ENCODE data around the gene NDOR1.

NDOR1 gene

DNA sequence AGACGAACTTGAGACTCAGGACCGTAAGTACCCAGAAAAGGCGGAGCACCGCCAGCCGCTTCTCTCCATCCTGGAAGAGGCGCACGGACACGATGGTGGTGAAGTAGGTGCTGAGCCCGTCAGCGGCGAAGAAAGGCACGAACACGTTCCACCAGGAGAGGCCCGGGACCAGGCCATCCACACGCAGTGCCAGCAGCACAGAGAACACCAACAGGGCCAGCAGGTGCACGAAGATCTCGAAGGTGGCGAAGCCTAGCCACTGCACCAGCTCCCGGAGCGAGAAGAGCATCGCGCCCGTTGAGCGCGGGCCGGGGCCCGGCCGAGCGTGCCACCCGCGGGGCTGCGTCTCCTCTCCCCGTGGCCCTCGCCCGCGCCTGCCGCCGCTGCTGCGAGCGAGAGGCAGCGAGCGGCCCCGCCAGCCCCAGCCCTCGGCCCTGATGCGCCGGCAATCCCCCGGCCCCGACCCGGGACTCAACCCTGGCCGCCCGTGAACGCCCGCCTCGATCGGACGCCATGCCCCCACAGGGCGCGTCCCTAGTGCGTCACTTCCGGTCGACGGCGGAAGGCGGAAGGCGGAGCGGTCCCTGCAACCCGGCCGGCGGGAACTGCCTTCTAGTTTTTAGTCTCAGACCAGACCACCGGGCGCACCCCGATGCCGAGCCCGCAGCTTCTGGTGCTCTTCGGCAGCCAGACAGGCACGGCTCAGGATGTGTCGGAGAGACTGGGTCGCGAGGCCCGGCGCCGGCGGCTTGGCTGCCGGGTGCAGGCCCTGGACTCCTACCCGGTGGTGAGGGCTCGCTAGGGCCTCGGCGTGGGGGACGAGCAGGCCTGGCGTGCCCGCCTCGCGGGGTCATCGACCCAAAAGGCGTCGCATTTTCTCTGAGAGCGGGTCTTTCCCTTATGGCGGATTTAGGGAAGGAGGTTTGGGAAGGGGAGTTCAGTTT lies at the start of gene NDOR1, which contains the start of gene TMEM203:
TSS of gene NDOR1 (plus strand) at position 575 of the 944 bp plus-strand sequence. CDS start at position 653, 78 bp downstream.
TSS of gene TMEM203 (minus strand) at position 523 of the 944 bp plus-strand sequence. CDS start at position 289, 234 bp downstream.
- no peak for DNase-seq

DNA sequence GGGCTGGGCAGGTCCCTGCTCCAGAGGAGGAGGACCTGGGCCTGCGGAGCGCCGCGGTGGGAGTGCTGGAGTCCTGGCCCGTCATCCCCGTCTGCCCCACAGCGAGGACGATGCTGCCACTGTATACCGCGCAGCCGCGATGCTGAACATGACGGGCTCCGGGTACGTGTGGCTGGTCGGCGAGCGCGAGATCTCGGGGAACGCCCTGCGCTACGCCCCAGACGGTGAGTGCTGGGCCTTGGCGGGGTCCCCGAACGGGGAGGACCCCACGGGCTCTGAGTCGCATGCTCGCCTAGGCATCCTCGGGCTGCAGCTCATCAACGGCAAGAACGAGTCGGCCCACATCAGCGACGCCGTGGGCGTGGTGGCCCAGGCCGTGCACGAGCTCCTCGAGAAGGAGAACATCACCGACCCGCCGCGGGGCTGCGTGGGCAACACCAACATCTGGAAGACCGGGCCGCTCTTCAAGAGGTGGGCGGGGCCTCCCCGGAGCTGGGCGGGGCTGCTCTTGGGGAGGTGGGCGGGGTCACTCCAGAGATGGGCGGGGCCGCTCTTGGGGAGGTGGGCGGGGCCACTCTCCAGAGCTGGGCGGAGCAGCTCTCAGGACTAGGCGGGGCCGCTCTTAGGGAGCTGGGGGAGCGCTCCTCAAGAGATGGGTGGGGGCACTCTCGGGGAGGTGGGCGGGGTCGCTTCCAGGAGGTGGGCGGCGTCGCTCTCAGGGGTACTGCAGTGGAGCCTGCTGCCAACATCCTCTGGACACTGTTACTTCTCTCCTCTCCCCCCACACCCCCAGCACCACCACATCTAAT lies 48.7 kb upstream of the NDOR1 start:
- DNase-seq, result no peak

- DNase-seq, result no peak
These were observed 47.7 kb upstream of the NDOR1 start for GRCh38 chr9:137157618-137158415.

GRCh38 chr9:137158625-137159024 lies 46.9 kb upstream of the NDOR1 start:
- no peak for DNase-seq

DNA sequence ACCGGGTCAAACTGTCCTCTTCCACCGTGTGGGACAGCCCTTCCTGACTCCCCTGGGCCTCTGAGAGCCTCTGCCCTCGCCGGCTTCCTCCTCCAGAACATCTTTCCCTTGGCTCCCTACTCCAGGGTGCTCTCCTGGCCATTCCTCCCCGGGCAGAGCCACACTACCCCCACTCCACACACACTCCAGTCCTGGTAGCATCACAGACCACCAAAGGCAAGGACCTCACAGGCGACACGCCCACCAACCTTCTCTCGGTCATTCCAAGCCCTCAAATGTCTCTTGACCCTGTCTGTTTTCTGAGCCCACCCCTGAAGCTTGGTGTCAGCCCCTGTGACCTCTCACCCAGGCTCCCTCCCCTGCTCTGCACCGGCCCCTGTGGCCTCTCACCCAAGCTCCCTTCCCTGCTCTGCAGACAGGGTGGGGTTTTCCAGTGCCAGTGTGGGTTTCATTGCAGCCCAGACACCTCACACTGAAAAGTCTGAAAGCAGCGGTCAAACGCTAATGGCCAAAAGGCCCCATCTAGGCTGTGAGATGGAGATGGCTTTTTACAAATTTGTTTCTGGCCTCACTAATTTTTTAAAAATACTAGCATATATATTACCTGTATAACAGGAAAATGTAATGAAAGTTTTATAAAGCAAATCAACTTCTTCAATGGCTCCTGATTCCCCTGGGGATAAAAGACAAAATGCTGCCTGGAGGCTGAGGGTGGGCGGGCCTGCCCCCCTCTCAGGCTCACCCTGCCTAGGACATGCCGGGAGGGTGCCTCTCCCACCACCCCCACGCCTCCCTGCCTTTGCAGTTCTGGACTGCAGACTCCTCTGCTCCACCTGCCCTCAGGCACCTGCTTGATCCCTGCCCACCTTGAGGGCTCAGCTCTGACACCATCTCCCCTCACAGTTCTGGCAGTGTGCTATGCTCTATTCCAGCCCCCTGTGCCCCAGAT lies 46.1 kb upstream of the NDOR1 start:
- no peak for DNase-seq

- no peak for DNase-seq
These were observed 45.5 kb upstream of the NDOR1 start for GRCh38 chr9:137160054-137160425.

DNA sequence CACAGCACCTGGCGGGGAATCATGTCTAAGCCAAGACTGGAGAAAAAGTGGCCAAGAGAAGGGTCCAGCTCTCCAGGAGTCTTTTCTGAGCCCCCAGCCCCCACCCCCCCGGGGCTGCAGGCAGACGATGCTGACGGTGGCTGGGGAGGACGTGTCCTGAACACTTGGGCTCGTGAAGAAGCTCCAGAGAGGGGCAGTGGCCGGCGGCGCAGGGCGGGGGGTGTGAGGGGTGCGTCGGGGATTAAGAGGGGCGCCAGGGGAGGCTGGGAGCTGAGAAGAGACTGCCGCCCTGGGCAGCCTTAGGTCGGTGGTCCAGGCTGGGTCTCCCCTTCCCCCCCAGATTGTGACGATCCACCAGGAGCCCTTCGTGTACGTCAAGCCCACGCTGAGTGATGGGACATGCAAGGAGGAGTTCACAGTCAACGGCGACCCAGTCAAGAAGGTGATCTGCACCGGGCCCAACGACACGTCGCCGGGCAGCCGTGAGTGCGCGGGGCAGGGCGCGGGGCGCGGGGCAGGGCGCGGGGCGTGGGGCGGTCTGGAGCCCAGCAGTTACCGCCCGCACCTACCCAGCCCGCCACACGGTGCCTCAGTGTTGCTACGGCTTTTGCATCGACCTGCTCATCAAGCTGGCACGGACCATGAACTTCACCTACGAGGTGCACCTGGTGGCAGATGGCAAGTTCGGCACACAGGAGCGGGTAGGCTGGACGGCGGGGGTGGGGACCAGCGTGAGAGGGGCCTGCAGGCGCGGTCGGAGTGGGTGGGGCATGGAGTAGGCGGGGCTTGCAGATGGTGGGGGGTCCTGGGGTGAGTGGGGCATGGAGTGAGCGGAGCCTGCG lies 44.6 kb upstream of the NDOR1 start:
- no peak for DNase-seq

- no peak for DNase-seq
These were observed 43.7 kb upstream of the NDOR1 start for GRCh38 chr9:137161558-137162486.

- no peak for DNase-seq
These were observed 42.8 kb upstream of the NDOR1 start for GRCh38 chr9:137162505-137163364.

DNA sequence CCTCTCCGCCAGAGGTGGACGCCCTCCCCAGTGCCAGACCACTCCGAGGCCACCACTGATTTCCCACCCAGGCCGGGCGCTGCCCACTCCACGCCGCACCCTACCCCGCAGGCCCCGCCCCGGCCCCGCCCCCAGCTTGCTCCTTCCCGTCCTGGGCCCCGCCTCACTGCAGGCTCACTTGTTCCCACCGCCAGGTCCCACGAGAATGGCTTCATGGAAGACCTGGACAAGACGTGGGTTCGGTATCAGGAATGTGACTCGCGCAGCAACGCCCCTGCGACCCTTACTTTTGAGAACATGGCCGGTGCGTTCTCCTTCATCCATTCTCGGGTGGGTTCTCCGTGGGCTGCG lies 42.2 kb upstream of the NDOR1 start:
- no peak for DNase-seq

DNA sequence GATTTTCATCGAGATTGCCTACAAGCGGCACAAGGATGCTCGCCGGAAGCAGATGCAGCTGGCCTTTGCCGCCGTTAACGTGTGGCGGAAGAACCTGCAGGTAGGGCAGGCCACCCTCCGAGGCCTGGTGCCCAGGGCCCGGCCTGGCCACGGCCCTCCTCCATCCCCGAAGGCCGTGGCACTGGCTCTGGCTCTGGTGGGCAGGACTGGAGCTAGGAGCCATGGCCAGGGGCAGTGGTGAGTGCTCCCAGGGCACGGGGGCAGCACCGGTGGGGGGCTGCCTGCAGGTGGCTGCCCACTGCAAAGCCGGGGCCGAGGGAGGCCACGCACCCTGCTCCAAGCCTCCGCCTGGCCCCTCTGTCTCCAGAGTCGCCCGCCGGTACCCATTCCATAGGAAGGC lies 41.7 kb upstream of the NDOR1 start:
- DNase-seq, result no peak

DNA sequence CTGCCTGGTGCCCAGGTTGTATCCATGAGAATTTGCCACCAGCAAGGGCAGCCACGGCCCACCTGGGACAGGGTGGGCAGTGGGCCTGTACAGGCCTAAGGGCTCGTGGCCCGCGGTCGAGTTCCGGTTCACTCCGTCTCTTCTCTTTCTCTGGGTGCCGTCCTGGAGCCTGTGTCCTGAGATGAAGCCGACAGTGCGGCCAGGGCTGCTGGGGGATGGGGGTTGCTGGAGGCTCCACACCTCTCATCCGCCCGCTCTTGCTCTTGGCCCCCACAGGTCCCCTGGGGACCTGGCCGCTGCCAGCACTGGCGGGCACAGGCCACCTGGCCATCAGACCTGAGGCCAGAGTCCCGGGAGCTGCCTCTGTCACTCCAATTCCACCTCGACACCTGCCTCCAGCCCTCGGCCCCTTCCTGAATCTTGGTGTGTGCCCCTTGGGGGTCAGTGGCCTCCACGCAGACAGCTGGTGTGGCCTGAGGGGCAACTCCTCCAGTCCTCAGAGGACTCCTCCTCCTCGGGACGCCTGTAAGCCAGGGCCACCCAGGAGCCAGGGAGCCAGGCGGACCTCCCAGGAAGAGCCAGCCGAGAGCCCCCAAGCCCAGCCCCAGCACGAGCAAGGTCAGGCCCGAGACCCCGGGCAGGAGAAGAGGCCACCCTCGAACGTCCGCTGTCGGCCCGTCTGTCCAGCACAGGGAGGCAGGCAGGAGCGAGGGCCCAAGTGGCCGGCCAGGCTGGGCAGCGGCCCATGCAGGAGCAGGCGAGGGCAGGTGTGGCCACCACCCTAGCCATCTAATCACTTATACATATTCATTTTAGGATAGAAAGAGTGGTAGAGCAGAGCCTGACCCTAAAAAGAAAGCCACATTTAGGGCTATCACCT lies 40.9 kb upstream of the NDOR1 start:
- no peak for DNase-seq

DNA sequence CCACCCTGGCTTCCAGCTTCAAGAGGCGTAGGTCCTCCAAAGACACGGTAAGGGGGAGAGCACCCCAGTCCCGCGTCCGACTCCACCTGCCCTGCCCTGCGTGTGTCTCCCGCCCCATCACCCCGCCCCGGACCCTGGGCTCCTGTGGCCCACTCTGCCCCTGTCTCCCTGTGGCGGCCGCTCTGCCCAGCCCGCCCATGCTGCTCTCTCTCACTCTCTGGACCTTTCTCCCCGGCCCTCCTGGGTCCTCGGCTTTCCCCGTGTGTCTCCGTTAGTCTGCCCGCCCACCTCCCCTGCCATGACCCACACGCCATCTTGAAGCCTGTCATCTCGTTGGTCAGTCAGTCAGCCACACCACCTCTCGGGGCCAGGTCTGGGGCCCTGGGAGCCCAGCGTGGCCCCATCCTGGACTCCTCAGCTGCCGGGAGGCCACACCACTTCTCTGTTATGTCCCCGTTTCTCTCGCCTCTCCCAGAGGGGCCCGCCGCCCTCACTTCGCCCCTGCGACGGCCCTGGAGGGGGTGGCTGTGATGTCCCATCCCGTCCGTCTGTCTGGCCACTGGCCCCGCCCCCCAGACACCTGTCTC lies 40.2 kb upstream of the NDOR1 start:
- no peak for DNase-seq

DNA sequence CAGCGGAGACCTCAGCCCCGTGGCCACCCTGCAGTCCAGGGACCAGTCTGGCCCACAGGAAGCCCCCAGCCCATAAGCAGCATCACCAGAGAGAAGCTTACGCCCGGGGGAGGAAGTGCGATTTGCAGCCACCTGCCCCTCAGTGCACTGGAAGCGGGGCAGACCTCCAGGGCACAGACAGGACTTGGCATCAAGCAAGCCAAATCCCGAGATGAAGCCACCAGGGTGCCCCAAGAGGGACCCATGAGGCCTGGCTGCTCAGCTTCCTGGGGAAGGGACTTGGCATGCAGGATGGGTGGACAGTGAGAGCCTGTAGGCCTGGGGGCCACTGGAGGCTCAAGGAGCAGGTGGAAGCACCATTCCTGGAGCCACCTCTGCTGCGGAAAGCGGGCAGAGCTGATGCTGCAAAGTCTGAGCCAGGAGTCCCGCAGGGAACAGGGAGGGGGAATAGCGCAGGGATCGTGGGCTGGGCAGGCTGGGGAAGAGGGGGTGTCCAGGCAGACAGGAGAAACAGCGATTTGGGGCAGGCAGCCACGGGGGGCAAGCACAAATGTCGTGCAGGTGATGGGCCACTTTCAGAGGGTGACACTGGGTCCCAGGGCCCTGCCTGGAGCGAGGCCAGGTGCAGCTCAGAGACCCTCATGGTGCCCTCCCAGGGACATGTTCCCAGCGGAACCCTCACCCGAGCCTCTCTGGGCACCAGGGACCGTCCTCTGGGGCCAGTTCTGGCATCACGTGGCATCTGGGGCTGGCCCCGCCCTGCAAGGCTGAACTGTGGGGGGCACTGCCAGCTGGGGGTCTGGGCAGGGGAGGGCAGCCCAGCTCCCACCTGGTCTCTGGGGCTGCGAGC lies 38.9 kb upstream of the NDOR1 start:
- DNase-seq, result no peak

GRCh38 chr9:137167277-137167746 lies 38.2 kb upstream of the NDOR1 start:
- no peak for DNase-seq
